HG02798 (cell line): ENCODE results near the gene CHRM1.

Experiments used
- ATAC-seq: cut with Tn5 transposase; IDR thresholded peaks from one replicate; pipeline ENCODE4 v1.9.1; 2021; ENCODE audit warnings: mild to moderate bottlenecking; ENCODE audit not compliant: unreplicated experiment, poor library complexity

Gene CHRM1

GRCh38 chr11:62926680-62927455 lies 5.7 kb upstream of the CHRM1 start:
- no peak for ATAC-seq

- no peak for ATAC-seq
These were observed 4.8 kb upstream of the CHRM1 start for GRCh38 chr11:62925745-62926679.

- ATAC-seq = no peak
These were observed 4.1 kb upstream of the CHRM1 start for GRCh38 chr11:62925308-62925707.

GRCh38 chr11:62923601-62924411 lies 2.6 kb upstream of the CHRM1 start:
- ATAC-seq = no peak

- ATAC-seq = no peak
These were observed 1.7 kb upstream of the CHRM1 start for GRCh38 chr11:62922653-62923431.

- no peak for ATAC-seq
These were observed 1.0 kb upstream of the CHRM1 start for GRCh38 chr11:62922189-62922589.

GRCh38 chr11:62921573-62922188 lies 518 bp upstream of the CHRM1 start:
- no peak for ATAC-seq

GRCh38 chr11:62919898-62920640 lies 1.1 kb downstream of the CHRM1 start:
- no peak for ATAC-seq

GRCh38 chr11:62919476-62919875 lies 1.7 kb downstream of the CHRM1 start:
- ATAC-seq = no peak

GRCh38 chr11:62918531-62918930 lies 2.6 kb downstream of the CHRM1 start:
- ATAC-seq = no peak

- no peak for ATAC-seq
These were observed 3.2 kb downstream of the CHRM1 start for GRCh38 chr11:62917906-62918502.

- no peak for ATAC-seq
These were observed 6.7 kb downstream of the CHRM1 start for GRCh38 chr11:62914416-62914815.

GRCh38 chr11:62912268-62912667 lies 8.9 kb downstream of the CHRM1 start:
- ATAC-seq = no peak

- no peak for ATAC-seq
These were observed 9.7 kb downstream of the CHRM1 start for GRCh38 chr11:62911137-62912130.

- ATAC-seq = no peak
These were observed 10.9 kb downstream of the CHRM1 start for GRCh38 chr11:62910141-62910882.

- ATAC-seq = no peak
These were observed 11.9 kb downstream of the CHRM1 start for GRCh38 chr11:62909107-62909894.
